ENCODE results near the gene CDK14.

The CDK14 gene

DNA sequence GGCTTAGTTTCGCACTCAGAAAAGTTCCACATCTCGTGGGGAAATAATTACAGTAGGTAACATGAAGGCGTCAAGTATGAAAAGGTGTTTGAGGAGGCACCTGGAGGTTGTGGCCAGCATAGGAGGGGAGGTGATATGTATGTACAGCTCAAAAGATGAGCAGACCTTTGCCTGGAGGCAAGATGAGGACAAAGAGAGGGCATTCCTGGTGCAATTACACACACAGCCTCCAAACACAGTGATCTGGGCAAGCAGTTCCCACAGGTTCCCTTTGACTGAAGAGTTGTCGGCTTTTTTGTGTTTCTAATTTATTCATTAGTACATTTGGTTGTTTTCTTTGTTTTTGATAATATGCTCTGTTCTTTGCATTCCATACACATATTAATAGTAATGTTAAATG is 46.9 kb downstream of the CDK14 start:
- DNase-seq: no peak

DNA sequence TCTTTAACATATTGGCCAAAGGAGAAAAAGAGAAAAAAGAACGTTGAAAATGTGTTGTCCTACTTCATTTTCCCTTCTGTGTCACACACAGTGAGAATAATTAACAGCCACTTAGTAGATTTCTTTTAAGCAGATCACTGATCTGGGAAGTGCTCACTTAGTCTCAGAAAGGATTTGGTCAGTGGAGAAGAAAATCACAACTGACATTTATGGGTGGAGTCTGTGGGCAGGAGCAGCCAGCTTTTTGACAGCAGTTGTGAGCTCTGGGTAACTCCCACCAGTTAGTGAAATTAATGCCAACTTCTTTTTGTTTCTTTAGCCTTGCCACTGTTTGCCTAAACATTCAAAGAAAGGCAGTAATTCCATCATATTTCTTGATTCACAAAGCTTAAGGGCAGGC is 49.7 kb downstream of the CDK14 start:
- DNase-seq: no peak

DNA sequence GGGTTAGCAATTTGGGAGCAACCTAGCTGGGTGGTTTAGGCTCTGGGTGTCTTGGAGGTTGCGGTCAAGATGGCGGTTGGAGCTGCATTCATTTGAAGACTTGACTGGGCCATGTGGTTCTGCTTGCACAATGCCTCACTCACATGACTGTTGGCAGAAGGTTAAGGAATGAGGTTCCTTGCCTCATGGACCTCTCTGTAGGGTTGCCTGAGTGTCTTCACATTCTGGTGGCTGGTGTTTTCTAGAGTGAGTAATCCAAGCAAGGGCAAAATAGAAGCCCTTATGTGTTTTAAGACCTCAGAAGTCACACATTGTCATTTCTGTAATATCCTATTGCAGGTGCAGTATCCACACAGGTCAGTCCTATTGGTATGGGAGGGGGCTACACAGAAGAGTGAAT is 52.0 kb downstream of the CDK14 start:
- DNase-seq: no peak

GRCh38 chr7:90648834-90649233 is 52.7 kb downstream of the CDK14 start:
- no peak for DNase-seq

- DNase-seq: no peak
Measured at GRCh38 chr7:90654718-90655427, 58.8 kb downstream of the CDK14 start.

- DNase-seq: no peak
Measured at GRCh38 chr7:90655566-90655965, 59.4 kb downstream of the CDK14 start.

- DNase-seq: no peak
Measured at GRCh38 chr7:90657481-90657880, 61.4 kb downstream of the CDK14 start.

- DNase-seq: no peak
Measured at GRCh38 chr7:90660100-90660499, 64.0 kb downstream of the CDK14 start.

GRCh38 chr7:90660819-90661218 is 64.7 kb downstream of the CDK14 start:
- no peak for DNase-seq

- no peak for DNase-seq
Measured at GRCh38 chr7:90661290-90662151, 65.4 kb downstream of the CDK14 start.

- DNase-seq: no peak
Measured at GRCh38 chr7:90663176-90663575, 67.1 kb downstream of the CDK14 start.

GRCh38 chr7:90666186-90666585 is 70.1 kb downstream of the CDK14 start:
- no peak for DNase-seq

DNA sequence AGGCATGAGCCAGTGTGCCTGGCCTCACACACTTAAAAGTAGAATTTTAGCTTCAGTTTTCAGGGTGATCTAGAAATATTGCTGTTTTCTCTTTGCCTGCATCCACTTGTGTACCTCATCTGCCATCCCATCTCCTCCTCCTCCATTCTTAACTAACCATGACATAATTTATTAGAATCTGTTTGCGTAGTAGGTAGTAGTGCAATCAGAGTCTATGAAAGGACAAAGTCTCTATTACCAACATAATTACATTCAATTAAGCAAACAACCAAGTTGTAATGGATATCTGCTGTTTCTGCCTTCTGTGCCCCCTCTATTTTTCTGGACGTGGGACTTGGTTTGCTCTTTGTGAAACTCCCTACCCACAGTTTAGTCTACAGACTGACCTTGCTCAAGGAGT is 72.9 kb downstream of the CDK14 start:
- DNase-seq: no peak

DNA sequence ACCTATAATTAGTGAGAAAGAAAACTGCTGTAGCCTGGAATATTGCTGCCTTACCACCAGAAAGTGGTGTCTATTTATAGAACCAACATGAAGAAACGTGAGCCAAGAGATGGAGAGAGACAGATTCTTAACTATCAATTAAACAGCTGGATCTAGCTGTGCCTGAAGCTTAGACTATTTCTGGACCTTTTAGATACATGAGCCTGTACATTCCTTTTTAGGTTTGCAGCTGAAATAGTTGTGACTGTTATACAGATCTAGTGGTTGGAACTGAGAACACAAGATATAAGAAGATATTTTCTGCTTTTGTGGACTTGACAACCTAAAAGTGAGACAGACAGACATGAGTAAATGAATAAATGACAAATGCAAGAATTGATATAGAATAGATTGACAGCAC is 73.4 kb downstream of the CDK14 start:
- DNase-seq: no peak

- DNase-seq: no peak
Measured at GRCh38 chr7:90671571-90671970, 75.5 kb downstream of the CDK14 start.

GRCh38 chr7:90672210-90672609 is 76.1 kb downstream of the CDK14 start:
- no peak for DNase-seq

DNA sequence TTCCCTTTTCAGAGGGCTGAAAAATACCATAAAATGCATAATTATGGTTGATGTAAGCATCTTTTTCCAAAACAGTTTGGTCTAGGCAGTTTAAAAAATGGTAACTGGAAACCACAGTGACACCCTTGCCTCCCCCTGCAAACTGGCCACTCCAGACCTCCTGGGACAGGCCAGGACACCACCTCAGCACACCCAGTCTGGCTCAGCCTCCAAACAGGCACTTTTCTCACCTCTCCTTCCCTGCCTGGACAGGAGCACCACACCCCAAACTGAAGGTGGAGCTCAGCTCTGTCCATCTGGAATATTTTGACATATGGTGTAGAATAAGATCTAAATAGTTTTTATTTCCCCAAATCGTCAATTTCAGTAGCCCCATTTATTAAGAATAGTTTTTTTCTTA is 78.5 kb downstream of the CDK14 start:
- no peak for DNase-seq

DNA sequence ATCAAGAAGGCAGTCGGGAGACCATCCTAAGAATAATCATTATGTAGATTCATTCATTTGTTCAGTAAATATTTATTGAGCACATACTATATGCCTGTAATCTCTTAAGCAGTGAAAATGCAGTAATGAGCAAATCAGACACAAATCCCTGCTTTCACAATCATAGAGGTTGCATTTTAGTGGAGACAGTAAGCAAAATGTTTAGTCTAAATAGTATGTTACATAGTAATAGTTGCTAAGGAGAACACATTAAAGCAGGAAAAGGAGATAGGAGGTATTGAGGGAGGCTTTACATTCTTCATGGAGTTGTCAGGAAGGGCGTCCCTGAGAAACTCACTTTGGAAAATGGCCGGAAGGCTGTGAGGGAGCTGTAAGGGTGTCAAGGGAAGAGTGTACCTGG is 79.9 kb downstream of the CDK14 start:
- no peak for DNase-seq

- DNase-seq: no peak
Measured at GRCh38 chr7:90677486-90678404, 81.6 kb downstream of the CDK14 start.

GRCh38 chr7:90678986-90679385 is 82.9 kb downstream of the CDK14 start:
- no peak for DNase-seq

DNA sequence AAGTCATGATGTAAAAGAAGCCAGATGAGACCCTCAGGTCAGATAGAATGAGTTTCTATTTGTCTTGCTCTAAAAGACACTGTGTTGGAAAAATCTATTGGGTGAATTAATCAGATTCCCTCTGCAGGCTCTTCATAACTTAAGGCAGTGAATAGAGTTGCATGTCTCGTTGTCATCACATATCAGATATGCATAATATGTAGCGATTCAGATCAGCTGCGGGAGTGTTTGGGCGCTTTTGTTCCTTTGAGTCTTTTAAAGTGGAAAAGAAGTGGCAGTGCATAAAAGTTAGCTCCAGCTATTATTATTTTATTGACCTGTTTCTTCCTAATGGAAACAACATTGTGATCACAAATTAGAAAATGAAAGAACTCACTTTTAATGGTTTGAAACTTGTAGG is 84.4 kb downstream of the CDK14 start:
- DNase-seq: no peak

DNA sequence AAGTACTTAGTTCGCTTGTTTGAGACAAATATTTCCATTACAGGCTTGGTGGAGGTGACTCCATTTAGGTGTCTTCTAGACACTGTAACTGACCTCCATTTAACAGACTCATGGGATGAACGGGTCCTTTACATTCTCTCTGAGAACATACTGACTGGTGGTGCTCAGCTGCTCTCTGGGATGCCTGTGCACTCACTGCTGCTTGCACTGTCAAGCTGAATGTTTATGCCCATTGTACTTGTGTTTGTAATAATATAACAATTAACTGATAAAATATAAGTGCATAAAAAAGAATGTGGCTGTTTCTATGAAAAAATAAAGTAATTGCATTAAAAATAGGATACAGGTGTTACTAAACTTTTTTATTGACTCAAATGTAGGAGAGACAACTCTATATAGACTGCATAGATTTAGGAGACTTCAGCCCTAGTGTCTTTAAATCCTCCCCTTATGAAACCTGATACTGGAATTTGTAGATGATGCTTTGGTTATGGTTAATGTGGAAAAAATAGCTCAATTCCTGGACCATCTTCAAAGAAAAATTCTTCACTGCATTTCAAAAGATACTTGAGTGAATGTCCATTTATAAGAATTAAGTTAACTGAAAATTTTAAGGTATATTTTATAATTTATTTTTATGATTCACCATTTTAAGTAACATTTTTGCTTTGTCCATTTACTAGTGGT is 85.4 kb downstream of the CDK14 start:
- no peak for DNase-seq

DNA sequence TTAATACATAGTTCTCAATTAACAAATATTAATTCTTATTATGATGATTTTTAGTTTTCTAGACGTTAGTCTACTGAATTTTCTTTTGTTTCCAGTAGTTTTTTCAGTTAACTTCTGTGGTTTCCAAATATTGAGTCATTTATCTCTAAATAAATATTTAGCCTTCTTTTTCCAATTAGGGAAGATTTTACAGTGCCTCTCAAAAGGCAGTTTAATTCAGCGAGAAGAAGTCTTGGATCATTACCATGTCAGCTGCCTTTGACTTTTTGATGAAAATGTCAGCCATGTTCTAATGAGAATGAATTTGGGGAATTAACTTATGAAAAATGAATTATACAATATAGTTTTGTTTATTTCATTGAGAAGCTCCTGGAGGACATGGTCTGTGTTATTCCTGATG is 90.0 kb downstream of the CDK14 start:
- DNase-seq: no peak
